Measurements from ENCODE around the gene ABHD17A.

DNA sequence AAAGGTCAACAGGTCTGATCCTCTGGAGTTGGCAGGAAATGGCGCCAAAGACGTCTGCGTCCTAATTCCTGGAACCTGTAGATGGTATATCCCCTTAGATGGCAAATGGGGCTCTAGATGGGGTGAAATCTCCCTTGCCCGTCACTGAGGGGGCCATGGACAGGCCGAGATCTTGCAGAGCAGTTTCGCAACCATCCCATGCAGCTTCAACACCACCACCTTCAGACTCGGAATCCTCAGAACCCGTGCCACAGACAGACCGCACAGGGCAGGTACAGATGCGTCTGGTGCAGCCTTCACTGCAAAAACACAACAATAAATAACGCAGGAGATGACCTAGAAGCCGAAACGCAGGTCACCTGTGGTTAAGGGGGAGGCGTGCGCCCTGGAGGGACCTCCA lies 54.7 kb downstream of the ABHD17A start:
- TF ChIP-seq FOSL1 (IDR thresholded peaks at IDR 0.05; ENCODE audit: insufficient read depth, low read depth, low read length) (no peak), ZNF274 (IDR thresholded peaks at IDR 0.05; ENCODE audit: borderline replicate concordance, extremely low read depth, low read length) (no peak), NRF1 (IDR thresholded peaks at IDR 0.05; ENCODE audit: low read depth, low read length) (no peak)
